GM12801 (cell line): Measurements from ENCODE around the gene RBMS1.

ENCODE experiments used
- TF ChIP-seq, protein P1 (sequence below): IDR thresholded peaks from one replicate; pipeline ENCODE4 v1.5.1; 2011; ENCODE audit warnings: control low read depth; ENCODE audit not compliant: insufficient read length; ENCODE audit errors: extremely low read depth

Gene RBMS1

DNA sequence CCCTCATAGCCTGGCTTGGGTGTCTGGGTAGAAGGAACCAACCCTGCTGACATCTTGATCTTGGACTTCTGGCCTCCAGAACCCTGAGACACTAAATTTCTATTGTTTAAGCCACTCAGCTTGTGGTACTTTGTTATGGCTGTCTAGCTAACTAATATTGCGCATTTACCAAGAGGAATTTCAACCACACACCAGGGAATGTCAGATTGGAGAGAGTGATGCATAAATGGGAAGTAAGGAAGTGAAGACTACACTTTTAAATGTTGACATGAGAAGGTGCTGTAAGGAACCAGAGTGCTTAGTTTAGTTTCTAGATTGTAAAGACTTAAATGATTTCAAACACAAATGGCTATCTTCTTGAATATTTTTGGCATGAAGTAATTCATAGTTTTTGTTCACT lies 194.6 kb downstream of the RBMS1 start:
- TF ChIP-seq, protein P1, sequence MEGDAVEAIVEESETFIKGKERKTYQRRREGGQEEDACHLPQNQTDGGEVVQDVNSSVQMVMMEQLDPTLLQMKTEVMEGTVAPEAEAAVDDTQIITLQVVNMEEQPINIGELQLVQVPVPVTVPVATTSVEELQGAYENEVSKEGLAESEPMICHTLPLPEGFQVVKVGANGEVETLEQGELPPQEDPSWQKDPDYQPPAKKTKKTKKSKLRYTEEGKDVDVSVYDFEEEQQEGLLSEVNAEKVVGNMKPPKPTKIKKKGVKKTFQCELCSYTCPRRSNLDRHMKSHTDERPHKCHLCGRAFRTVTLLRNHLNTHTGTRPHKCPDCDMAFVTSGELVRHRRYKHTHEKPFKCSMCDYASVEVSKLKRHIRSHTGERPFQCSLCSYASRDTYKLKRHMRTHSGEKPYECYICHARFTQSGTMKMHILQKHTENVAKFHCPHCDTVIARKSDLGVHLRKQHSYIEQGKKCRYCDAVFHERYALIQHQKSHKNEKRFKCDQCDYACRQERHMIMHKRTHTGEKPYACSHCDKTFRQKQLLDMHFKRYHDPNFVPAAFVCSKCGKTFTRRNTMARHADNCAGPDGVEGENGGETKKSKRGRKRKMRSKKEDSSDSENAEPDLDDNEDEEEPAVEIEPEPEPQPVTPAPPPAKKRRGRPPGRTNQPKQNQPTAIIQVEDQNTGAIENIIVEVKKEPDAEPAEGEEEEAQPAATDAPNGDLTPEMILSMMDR = no peak

DNA sequence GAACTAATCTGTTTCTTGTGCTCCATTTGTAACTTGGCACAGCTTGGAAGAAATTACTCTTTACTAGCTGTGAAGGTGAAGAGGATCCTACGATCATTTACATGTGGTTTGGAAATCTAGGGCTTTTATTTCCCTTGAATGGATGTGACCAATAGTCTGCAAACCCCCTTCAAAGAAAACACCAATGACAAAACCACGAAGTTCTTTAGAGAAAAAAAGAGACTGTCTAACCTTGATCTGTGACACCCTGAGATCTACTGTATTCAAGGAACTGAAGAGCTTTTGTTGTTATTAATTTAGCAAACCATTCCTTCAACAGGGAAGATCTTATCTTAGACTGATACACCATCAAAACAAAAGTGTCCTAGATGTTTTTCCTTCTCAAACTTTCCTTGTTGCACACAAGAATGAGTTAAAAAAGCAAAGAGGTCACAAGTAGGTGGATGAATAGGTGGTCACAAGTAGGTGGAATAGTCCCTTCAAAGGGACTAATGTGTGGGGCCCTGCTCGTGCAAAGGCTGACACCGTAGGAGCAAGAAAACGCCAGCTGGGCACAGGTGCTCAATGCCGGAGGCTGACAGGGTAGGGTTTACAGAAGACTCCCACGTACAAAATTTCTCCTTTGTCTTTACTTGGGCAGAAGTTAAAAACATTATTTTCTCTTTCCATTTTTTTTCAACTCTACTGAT lies 197.9 kb downstream of the RBMS1 start:
- TF ChIP-seq, protein P1 = no peak

DNA sequence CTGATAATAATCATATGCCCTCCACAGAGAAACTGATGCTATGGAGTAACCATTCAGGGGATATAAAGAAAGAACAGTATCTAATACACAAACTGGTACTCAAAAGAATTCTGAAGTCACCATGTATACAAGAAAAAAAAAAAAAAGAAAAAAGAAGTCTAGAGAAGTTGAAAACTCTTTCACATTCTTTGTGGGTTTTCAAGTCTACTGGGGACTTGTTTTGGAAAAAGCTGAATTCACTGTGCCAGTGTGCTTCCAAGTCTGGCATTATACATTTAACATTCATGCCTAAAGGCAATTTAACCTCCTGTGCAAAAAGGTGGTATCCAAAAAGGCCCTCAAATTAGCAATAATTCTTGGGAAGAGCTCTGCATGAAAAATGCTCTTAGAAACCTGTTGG lies 198.7 kb downstream of the RBMS1 start:
- TF ChIP-seq, protein P1 = no peak

DNA sequence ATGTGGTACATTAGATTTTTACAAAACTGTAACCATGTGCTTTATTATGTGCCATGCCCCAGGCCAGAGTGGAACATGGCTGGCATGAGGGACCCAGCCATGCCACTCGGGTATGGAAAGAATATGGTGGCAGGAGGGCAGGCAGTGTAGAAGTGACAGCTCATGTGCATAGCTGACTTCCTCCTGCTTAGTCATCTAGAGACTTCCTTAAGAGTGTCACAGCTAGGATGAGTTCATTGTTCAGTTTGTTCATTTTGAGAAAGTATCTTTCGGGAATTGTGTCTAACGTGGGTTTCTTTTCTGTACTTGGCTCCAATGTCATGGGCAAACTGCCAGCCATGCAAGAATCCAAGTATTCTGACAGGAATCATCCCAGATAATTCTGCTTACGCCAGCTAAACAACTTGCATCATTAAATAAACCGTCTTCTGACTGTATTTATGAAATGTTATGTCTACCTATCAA lies 199.2 kb downstream of the RBMS1 start:
- TF ChIP-seq, protein P1 = no peak

DNA sequence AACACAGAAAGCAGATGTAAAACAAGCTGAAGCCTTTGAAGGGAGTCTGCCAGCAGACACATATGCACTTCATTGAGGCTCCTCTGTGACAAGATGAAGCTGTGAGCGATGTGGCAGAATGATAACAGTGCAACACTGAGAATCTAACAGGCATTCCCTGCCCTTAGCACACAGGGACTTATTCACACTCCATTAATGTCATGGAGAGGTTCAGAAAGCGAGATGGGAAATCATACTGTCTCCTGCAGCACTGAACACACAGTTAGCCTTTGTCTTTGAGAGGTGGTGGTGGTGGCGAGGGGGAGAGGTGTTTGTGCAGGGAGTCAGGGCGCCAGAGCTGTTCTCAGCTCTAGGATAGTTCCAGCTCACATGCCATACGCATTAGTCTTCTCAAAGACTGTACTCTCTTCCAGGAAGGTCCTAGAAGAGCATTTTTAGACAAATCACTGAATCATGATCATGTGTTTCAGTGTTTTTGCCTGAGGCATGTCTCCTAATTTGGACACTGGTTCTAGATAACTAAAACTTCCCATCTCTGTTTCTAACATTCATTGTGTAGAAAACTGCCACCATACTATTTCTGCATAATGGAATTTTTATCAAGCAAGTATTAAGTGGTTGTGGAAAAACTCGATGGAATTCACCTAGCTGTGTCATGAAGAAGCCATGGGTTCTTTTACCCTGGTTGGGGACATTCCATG lies 200.1 kb downstream of the RBMS1 start:
- TF ChIP-seq, protein P1 = no peak

DNA sequence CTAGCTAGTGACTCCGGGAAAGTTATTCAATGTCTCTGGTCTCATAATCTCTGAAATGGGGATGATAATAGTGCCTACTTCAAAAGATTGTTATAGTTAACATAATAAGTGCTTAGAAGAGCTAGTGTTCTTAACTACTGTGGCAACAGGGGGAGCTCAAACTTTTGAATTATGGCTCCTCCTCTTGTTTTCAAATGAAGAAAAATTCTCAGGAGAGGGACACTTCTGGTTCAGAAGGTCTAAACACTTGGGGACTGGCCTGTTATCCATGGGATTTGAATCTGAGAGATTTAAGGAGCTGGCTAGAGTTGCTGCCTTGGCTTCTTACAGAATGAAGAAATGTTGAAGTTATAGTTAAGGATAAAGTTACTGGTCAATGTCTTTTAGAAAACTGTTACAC lies 201.4 kb downstream of the RBMS1 start:
- TF ChIP-seq, protein P1 = no peak

DNA sequence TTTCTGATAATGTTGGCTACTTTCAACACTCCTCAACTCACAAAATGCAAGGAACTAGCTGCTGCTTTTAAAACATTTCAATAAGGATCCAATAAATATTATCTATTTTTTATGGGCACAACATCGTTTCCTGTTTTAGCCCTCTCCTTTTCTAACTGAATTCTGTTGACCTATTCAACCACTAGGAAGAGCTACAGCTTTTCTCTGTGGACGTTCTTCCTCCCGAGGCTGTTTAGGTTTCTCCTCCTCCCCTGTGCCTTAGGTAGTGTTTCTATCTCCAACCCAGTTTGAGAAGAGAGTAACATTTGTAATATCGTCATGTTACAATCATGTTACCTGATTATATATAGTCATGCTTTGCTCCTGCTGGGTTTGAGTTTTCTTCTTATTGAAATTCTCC lies 202.2 kb downstream of the RBMS1 start:
- TF ChIP-seq, protein P1 = no peak
